Eye (tissue), 1 donor: ENCODE data around the gene DNAJC12.
"Not testable (repeated sequence)": the region's sequence is repeated elsewhere in the genome, so short reads cannot be mapped to it uniquely, and the experiment has no call there.

Experiments used
- DNase-seq: peaks from one replicate; pipeline ENCODE4 v3.0.0-alpha.2; 2015

DNAJC12 gene

DNA sequence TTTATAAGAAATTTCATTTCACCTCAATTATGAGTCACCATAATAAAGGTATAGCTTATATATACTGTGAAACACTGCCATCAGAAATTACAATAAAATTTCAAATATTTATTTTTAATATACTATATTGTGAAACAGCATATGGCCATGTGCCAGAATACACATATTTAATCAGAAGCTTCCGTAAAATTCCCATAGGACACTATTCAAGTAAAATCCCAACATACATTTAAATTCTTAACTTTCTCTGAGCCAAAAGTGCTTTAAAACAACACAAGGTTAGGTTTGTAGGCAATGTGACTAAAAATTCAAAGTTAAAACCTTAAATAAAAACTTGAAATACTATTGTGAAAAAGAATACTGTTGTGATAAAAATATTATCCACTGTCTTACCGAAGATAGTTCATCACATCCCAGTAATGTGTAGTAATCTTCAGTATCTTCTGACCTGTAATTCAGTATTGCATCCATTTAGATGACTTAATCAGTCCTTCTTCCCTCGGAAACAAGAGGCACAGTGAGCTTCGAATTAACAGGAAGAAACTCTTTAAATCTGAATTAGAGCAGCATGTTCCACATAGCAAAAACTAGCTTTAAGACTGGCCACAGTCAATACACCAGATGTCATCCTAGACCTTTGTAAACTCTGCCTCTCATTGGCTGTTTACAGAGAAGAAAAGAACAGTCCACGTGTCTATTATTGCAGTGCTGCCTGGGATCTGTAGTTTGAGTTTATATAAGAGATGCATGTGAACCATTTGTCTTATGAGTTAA lies at the start of gene DNAJC12:
TSS of gene DNAJC12 (minus strand) at position 648 of the 774 bp plus-strand sequence. CDS start at position 471, 177 bp downstream.
- DNase-seq, result peak; percentile 82

DNA sequence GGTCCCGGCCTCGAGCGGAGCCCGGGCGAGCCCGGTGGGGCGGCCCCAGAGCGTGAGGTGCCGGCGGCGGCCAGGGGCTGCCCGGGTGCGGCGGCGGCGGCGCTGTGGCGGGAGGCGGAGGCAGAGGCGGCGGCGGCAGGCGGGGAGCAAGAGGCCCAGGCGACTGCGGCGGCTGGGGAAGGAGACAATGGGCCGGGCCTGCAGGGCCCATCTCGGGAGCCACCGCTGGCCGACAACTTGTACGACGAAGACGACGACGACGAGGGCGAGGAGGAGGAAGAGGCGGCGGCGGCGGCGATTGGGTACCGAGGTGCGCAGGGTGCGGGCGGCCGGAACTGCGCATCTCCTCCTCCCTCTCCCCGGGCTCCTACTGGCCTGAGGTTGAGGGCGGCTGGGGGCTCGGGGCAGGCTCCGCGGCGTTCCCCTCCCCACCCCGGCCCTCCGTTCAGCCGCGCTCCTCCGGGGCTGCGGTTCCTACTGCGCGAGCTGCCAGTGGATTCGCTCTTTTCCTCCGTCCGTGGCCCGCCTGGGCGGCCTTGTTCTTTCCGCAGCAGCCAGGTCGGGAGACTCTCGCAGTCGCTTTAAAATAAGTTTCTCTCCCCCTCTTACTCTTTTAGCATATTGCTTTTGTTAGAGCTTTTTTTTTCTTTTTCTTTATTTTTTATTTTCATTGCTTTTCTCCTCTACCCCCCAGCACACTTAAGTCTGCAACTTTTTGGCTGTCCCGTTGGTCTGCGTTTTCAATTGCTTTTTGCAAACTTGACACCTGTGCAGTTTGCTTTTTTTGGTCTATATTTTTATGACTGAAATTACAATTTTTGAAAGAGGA lies 47.1 kb upstream of the DNAJC12 start:
- DNase-seq, result peak; percentile 93

DNA sequence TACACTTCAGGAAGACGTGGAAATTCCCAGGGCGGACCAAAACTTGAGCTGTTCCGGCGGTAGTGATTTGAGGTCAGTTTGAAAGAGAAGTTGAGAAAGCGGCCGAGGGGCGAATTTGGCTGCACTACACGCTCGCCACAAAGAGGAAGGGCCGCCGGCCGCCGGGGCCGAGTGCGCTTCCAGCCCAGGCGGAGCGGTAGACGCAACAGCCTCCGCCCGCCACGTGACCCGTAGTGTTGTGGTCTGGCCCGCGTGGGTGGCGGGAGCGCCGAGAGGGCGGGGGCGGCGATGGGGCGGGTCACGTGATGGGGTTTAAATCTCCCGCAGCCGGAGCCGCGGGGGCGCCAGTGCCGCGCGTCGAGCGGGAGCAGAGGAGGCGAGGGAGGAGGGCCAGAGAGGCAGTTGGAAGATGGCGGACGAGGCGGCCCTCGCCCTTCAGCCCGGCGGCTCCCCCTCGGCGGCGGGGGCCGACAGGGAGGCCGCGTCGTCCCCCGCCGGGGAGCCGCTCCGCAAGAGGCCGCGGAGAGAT lies 46.4 kb upstream of the DNAJC12 start, which contains the start of gene SIRT1:
TSS of gene SIRT1 (plus strand) at position 344 of the 529 bp plus-strand sequence. CDS start at position 410, 66 bp downstream.
- peak; percentile 98 for DNase-seq

- no peak for DNase-seq
Measured at GRCh38 chr10:67883710-67884312, 45.8 kb upstream of the DNAJC12 start.

DNA sequence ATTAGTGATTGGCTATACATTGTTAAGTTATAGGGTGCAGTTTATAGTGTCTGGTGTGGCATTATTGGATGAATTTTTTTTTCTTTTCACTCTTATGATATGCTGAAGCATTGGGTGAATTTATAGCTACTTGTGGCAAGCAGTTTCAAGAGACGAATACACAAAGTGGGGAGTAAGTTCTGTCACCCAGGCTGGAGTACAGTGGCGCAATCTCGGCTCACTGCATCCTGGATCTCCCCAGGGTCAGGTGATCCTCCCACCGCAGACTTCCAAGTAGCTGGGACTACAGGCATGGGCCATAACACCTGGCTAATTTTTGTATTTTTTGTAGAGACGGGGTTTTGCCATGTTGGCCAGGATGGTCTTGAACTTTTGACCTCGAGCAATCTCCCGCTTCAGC lies 40.1 kb upstream of the DNAJC12 start:
- DNase-seq, result no peak

DNA sequence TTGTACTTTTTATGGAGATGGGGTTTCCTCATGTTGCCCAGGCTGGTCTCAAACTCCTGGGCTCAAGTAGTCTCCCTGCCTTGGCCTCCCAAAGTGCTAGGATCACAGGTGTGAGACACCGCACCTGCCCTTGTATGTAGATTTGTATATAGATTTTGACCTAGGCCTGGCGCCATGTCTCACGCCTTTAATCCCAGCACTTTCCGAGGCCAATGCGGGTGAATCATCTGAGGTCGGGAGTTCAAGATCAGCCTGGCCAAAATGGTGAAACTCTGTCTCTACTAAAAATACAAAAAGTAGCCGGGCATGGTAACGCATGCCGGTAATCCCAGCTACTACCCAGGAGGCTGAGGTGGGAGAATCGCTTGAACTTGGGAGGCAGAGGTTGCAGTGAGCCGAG lies 39.4 kb upstream of the DNAJC12 start:
- DNase-seq, result not testable (repeated sequence)

DNA sequence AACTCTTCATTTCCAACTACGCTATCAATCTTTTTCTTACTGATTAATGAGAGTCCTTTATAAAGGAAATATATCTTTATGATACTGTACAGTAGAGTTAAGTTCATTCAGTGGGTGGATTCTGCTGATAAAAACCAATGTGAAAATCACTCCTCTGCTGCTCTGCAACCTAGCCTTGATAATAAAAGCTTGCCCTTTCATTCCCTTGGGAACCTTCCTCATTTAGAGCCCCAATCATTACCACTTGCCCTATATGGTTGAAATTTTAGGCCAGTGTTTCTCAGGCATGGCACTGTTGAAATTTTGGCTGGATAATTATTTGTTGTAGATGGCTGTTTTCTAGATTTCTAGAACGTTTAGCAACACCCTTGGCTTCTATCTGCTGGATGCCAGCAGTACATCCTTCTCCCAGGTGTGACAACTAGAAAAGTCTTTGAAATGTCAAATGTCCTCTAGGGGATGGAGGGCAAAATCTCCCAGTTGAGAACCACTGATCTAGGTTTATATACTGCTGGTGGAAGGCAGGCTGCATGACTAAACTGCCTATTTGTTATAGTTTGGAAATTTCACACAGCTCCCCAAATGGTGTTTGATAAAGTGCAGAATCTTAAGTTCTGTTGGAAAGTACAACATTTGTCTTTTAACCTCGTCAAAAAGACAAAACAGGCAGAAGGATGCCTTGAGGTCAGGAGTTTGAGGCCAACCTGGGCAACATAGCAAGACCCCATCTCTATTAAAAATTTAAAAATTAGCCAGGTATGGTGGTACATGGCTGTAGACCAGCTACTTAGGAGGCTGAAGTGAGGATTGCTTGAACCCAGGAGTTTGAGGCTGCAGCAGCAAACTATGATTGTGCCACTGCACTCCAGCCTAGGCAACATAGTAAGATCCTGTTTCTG lies 37.6 kb upstream of the DNAJC12 start:
- DNase-seq, result no peak

GRCh38 chr10:67869996-67870395 lies 32.0 kb upstream of the DNAJC12 start:
- DNase-seq, result no peak

DNA sequence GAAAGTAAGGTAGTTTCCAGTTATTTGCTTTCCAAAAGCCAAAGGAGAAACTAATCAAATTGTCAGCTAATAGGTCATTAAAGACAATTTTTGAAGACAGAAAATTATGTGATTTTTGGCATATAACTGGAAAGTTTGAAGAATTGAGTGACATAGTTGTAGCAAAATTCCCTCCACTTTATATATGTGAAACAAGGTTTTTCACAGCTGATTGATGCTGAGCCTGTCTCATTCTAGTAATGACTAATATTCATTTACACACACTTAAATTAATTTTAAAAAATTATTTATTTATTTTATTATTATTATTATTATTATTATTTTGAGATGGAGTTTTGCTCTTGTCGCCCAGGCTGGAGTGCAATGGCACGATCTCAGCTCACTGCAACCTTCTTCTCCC lies 30.1 kb upstream of the DNAJC12 start:
- no peak for DNase-seq

GRCh38 chr10:67864607-67865371 lies 26.8 kb upstream of the DNAJC12 start:
- no peak for DNase-seq

GRCh38 chr10:67863094-67863493 lies 25.1 kb upstream of the DNAJC12 start:
- DNase-seq, result no peak

DNA sequence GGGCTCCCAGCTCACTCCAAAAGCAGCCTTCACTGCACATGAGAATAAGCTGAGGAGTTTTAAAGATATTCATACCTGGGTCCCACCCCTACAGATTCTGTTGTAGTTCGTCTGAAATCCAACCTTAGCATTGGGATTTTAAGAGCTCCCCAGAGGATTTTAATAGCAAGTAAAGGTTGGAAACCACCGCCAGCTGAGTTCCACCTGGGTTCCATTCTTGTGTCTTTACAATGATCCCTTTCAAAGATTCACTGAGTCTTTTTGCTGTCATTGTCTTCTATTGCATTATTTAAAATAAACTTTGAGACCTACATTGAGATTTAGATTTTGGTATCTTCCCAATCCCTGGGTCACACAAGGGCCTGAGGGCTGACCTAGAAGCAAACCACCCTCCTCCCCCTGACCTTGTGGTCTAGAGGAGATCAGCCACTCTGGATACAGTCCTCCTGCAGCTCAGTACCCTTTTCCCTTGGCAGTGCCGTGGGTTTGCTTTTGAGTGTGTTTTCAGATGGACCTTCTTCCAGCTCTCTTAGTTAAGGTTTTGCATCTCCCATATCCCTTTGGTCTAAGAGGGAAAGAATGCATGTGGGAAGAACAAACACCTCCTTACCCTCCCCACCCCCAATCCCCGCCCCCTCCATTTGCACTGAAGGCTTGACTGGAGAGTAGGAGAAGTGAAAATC lies 23.9 kb upstream of the DNAJC12 start:
- no peak for DNase-seq

DNA sequence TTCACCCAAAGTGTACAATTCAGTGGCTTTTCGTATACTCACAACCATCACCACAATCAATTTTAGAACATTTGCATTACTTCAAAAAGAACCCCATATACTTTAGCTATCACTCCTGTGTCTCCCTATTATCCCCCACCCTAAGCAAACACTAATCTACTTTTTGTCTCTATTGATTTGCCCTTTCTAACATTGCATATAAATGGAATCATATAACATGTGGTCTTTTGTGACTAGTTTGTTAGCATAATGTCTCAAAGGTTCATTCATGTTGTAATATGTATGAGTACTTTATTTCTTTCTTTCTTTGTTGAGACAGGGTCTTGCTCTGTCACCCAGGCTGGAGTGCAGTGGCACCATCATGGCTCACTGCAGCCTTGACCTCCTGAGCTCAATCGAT lies 21.0 kb upstream of the DNAJC12 start:
- DNase-seq, result no peak

DNA sequence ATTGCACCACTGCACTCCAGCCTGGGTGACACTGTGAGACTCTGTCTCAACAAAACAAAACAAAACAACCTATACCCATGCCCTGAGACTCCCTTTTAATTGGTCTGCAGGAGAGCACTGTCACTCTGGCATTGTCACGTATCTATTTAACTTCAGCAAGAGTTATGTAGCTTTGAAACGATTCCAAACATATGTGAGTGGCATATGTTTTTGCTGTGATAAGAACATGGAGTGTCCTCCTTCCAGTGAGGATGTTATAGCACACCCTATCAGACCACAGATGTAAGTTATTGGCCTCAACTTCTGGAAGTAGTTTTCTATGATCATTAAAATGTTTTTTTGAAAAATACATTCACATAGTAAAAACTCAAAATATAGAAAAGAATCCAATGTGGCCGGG lies 15.5 kb upstream of the DNAJC12 start:
- no peak for DNase-seq

DNA sequence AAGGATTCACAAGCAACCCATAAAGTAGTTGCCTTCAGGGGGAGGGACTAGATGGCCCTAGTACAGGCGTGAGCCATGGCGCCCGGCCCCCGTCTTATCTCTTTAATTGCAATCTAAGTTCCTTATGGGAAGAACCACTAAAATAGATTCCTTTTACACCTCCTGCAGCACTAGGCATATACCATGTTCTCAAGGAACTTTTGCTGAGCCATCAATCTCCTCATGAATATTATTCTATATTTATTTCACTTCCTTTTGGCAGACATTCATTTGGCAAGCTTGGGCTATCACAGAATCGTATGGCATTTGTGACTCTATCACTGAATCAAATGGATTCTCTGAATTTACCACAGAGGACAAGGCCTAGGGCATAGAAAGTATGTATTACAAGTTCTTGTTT lies 14.8 kb upstream of the DNAJC12 start:
- DNase-seq, result no peak

DNA sequence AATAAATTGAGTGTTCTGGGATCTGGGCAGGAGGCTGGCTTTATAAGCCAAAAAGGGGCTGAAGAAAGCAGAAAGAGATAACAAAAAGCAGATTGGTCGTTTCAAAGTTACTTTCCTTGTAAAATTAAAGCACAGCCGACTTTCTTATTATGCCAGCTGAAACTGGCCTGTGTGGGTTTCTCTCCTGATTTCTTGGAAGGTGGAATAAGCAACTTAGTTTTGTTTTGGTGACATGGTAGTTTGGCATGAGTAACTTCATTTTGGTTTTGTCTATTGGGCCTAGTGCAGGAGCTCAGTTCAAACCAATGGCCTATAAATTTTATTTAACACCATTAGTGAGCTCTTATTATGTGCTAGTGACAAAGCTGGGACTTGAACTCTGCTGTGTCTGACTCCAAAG lies 13.2 kb upstream of the DNAJC12 start:
- DNase-seq, result no peak

DNA sequence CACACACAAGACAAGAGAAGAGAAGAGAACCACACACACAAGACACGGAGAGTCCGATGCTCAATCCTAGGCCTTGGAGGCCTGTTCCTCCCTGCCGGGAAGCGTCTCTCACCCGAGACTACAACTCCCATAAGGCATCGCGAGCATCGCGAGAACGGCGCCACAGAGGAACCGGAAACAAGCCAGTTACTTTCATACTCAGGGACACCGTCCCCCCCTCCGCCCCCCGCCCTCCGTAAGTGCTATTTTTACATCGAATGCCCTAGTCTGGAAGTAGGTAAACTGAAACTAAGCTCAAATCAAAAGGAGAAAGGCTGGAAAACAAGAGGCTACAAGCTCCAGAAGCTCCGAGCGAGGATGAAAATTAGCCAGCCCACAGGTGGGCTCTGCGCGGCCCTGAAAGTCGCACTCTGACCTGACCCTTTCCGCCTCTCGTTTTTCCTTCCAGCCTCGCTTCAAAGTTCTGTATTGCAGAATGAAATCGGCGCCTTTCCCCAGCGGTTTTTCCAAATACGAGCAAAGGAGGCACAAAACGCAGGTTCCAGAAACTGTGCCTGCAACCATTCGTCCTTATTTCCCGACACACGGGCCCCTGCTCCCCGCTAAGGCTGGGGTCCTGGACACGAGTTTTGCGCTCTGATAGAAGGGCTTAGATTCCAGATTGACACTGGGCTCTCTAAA lies 11.5 kb upstream of the DNAJC12 start:
- DNase-seq, result peak; percentile 97

DNA sequence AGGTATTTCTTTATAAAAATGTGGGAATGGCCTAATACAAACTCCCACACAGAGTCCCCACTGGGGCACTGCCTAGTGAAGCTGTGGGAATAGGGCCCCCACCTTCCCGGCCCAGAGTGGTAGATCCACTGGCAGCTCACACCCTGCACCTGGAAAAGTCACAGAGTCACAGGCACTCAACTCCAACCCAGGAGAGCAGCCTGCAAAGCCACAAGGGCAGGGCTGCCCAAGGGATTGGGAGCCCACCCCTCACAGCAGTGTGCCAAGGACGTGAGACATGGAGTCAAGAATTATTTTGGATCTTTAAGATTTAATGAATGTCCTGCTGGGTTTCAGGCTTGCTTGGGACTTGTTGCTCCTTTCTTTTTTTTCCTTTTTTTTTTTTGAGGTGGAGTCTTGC lies 5.3 kb upstream of the DNAJC12 start:
- DNase-seq, result no peak

DNA sequence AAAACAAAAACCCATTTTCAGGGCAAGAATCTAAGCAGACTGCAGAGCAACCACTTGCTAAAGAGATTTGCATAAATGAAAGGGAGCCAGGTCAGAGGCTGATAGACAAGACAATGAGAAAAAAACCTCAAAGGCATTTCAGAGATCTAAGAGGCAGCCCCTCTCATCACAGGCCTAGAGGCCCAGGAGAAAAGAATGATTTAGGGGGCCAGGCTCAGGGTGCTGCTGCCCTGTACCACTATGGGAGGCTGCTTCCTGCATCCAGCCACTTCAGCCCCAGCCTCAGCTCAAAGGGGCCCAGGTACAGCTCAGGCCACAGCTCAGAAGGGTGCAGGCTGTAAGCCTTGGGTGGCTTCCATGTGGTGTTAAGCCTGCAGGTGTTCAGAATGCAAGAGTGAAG lies 3.7 kb upstream of the DNAJC12 start:
- DNase-seq, result no peak

DNA sequence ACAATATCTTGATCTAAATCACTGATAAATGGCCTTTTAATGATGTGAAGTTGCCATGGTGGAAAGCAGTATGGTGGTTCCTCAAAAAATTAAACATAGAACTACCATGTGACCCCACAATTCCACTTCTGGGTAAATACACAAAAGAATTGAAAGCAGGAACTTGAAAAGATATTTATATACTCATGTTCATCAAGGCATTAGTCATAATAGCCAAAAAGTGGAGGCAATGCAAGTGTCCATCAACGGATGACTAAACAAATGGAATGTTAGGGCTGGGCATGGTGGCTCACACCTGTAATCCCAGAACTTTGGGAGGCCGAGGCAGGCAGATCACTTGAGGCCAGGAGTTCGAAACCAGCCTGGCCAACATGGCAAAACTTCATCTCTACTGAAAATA lies 2.0 kb upstream of the DNAJC12 start:
- DNase-seq, result no peak
